ENCODE measurements around the gene TSFM. TPM values are rescaled to one million over a fixed set of nuclear protein-coding genes. Genes with fewer than 3 reads are reported as not detected.

Gene TSFM
- total RNA-seq, 1 donor from 2014 or later = 53.7 TPM

GRCh38 chr12:57837864-57838562 is 55.4 kb downstream of the TSFM start:
- peak overlapping the region; percentile 100 for H3K27ac ChIP-seq (replicated peaks)
- peak overlapping the region; percentile 95 for H3K4me3 ChIP-seq
- H3K9me3 ChIP-seq (replicated peaks) = no peaks in the 10 kb centered on the region
- no peak for TF ChIP-seq CTCF (IDR thresholded peaks at IDR 0.05; ENCODE audit: borderline replicate concordance)
- intact Hi-C loops (cut with micrococcal nuclease) = no loop called here
- peaks cover 100% of the 10 kb centered on the region for H3K4me1 ChIP-seq
- H3K36me3 ChIP-seq = no peaks in the 10 kb centered on the region
- peak; percentile 43 for DNase-seq
- no peaks in the 10 kb centered on the region for H3K27me3 ChIP-seq (ENCODE audit: low read depth)

- Histone ChIP-seq H3K4me1 (peaks cover 100% of the 10 kb centered on the region), H3K4me3 (peak overlapping the region; percentile 95), H3K36me3 (peaks cover 1% of the 10 kb centered on the region), H3K27me3 (ENCODE audit: low read depth) (no peaks in the 10 kb centered on the region), H3K9me3 (replicated peaks) (no peaks in the 10 kb centered on the region), H3K27ac (replicated peaks) (peak overlapping the region; percentile 100)
- DNase-seq = no peak
- TF ChIP-seq CTCF (IDR thresholded peaks at IDR 0.05; ENCODE audit: borderline replicate concordance) = no peak
- intact Hi-C loops (cut with micrococcal nuclease) = no loop called here
These were observed 56.2 kb downstream of the TSFM start for GRCh38 chr12:57838594-57839302.

- Histone ChIP-seq H3K9me3 (replicated peaks) (no peaks in the 10 kb centered on the region), H3K27ac (replicated peaks) (peak overlapping the region; percentile 100), H3K27me3 (ENCODE audit: low read depth) (no peaks in the 10 kb centered on the region), H3K36me3 (peaks cover 8% of the 10 kb centered on the region), H3K4me3 (peak overlapping the region; percentile 95), H3K4me1 (peaks cover 98% of the 10 kb centered on the region)
- intact Hi-C loops (cut with micrococcal nuclease) = no loop called here
- DNase-seq = no peak
- no peak for TF ChIP-seq CTCF (IDR thresholded peaks at IDR 0.05; ENCODE audit: borderline replicate concordance)
These were observed 57.4 kb downstream of the TSFM start for GRCh38 chr12:57839996-57840395.

GRCh38 chr12:57840726-57841125 is 58.1 kb downstream of the TSFM start:
- H3K36me3 ChIP-seq = peaks cover 8% of the 10 kb centered on the region
- intact Hi-C loops (cut with micrococcal nuclease) = no loop called here
- DNase-seq = no peak
- H3K9me3 ChIP-seq (replicated peaks) = no peaks in the 10 kb centered on the region
- H3K27ac ChIP-seq (replicated peaks) = peak overlapping the region; percentile 100
- no peak for TF ChIP-seq CTCF (IDR thresholded peaks at IDR 0.05; ENCODE audit: borderline replicate concordance)
- no peaks in the 10 kb centered on the region for H3K27me3 ChIP-seq (ENCODE audit: low read depth)
- peak overlapping the region; percentile 95 for H3K4me3 ChIP-seq
- peaks cover 98% of the 10 kb centered on the region for H3K4me1 ChIP-seq

GRCh38 chr12:57841445-57841844 is 58.9 kb downstream of the TSFM start:
- DNase-seq = no peak
- peak overlapping the region; percentile 95 for H3K4me3 ChIP-seq
- H3K27ac ChIP-seq (replicated peaks) = peak overlapping the region; percentile 100
- H3K36me3 ChIP-seq = peaks cover 8% of the 10 kb centered on the region
- H3K27me3 ChIP-seq (ENCODE audit: low read depth) = no peaks in the 10 kb centered on the region
- no peak for TF ChIP-seq CTCF (IDR thresholded peaks at IDR 0.05; ENCODE audit: borderline replicate concordance)
- peaks cover 98% of the 10 kb centered on the region for H3K4me1 ChIP-seq
- no peaks in the 10 kb centered on the region for H3K9me3 ChIP-seq (replicated peaks)
- intact Hi-C loops (cut with micrococcal nuclease) = no loop called here
